NCI-H2081 treated with DMSO at 0.1 percent for 48 hours (cell line): ENCODE measurements around the gene MLXIP.
"Not testable (repeated sequence)": the region's sequence is repeated elsewhere in the genome, so short reads cannot be mapped to it uniquely, and the experiment has no call there.

ENCODE experiments used
- DNase-seq: peaks from one replicate; lab custom pipeline; 2025; lab: John Stamatoyannopoulos, UW

MLXIP gene

DNA sequence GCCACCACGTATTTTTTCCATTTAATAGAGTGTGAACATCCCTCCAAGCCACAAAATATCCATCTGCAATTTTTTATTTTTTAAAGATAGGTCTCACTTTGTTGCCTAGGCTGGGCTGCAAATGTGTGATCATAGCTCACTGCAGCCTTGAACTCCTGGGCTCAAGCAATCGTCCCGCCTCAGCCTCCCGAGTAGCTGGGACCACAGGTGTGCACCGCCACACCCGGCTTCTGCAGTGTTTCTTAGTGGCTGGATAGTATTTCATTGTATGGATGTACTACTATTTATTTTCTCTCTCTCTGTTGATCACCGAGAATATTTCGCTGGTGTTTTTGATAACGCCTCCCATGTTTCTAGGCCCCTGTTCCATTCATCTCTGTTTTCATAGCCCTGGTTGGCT lies 17.5 kb downstream of the MLXIP start:
- no peak for DNase-seq

DNA sequence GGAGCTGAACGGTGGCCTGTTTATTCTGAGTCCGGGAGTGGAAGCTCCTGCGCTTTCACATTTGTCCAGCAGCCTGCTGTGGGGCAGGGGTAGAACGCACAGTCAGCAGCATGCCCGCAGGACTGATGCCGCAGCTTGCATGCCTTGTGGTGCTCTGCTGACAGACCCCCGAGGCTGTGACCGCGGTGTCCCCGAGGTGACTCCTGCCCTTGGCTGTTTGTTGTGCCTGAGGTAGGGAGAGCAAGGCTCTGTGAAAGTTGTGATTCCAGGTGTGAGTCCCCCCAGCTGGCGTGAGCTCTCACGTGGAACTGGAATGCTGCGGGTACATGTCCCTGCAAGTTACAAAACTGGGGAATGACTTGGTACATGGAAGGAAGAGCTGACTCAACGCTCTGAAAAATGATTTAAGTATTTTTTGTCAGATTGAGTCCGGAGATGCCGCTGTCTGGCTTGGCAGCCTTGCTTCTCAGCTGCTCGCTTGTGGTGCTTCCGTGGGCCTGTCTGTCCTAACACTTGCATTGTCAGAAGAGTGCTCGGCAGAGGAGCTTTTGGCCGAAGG lies 18.1 kb downstream of the MLXIP start:
- no peak for DNase-seq

DNA sequence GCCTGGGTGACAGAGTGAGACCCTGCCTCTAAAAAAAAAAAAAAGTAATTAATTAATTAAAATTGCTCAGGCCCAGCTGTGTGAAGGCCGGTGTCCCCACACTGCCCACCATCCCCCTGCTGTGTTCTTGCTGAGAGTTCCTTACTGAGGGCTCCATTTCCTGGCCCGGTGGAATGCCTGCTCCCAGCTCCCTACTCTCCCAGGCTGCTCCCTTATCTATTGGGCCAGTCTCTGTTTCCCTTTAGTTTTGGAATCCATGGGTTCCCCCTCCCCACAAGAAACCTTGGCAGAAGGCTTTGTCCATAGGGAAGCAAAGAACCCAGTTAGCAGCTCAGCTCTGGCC lies 19.0 kb downstream of the MLXIP start:
- DNase-seq = no peak

DNA sequence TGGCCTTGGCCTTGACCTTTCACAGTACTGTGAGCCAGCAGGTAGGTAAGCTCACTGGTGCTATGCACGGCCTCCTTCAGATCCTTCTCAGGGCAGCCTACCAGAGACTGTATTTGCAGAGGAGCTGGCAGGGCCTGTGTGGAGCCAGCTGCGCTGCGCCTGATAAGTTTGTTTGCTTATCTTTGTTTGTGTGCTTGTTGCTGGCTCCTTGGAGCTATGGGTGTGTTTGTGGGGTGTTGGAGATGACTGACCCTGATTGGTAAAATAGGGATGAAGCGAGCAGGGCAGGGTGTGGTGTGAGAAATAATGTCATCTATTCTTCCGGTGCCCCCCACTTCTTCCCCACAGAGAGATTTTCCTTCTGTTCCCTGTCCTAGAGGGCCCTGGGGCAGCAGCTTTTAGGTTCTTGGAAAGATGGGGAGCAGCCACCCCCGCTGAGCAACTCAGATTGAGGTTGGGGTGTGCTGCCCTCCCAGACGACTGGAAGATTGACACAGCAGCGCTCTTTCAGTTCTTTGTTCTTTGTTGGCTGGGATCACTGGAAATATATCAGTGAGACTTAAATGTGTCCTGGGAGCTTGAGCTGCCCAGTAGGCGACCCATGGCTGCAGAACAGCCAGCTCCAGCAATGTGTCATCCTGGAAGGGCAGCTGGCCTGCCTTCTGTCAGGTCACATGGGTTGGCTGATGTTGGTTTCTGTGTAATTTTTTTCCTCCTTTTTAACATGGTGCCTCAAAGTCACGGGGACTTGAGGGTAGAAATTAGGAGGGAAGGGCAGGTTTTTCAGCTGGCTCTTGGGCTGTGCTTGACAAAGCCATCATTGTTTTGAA lies 19.6 kb downstream of the MLXIP start:
- no peak for DNase-seq

DNA sequence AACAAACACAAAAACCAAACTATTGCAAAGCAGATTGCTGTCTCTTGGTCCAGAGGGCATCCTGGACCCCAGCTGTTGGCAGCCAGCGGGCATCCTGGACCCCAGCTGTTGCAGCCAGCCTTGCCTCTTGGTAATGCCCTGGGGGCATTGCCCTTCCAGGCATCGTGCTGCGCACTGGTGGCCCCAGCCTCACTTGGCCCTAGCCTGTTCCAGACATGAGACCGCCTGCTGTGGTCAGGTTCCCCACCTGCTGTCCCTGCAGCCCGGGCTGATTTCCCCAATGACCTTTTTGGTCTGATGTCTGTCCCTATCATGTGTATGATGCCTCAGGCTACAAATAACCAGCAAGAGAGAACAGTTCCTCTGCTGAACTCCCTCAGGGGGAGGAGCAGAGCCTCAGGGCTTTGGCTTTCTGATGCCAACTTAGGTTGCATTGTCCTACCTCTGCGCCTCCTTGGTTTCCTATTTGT lies 20.8 kb downstream of the MLXIP start:
- no peak for DNase-seq

DNA sequence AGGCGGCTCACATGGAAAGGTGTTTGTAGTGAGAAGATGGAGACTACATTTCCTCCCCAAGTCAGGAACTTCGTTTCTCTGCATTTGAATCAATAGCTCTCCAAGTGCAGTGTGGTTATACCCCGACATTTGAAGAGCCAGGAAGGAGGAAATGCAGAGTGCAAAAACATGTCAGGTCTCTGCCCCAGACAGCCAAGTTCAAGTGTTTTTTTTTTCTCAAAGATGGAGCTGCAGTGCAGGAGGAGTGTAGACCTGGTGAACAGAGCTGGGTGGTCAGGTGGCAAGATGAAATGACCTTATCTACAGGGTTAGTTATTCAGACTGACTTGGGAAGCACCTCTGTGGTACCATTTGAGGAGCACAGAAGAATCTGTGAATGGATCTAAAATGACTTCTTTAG lies 21.3 kb downstream of the MLXIP start:
- DNase-seq = no peak

GRCh38 chr12:122100568-122100967 lies 22.0 kb downstream of the MLXIP start:
- no peak for DNase-seq

GRCh38 chr12:122102331-122102730 lies 23.8 kb downstream of the MLXIP start:
- DNase-seq = no peak

DNA sequence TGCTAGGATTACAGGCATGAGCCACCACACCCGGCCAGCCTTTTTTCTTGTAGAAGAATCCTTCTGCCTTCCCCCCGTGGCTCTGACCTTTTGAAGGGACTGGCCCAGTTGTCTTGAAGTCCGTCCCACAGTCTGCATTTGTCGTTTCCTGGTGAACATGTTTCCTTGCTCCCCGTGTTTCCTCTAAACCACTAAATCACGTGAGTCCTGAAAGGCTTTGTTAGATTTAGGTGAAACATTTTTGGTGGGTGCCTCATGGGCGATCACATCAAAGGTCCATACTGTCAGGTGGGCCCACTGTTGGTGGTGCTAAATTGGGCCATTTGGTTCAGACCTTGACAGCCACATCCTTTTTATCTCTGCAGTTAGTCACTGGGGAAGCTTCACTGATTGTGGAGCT lies 26.3 kb downstream of the MLXIP start:
- no peak for DNase-seq

DNA sequence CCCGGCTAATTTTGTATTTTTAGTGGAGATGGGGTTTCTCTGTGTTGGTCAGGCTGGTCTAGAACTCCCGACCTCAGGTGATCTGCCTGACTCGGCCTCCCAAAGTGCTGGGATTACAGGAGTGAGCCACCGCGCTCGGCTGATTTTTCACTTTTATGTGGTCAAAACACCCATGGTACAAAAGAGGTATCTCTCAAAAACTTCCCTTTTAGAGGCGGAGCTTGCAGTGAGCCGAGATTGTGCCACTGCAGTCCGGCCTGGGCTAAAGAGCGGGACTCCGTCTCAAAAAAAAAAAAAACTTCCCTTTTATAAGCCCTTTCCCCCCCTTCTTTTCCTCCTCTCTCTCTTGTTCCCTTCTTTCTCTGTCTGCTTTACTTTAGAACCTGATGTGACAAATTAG lies 26.9 kb downstream of the MLXIP start:
- not testable (repeated sequence) for DNase-seq

- DNase-seq = peak; percentile 50
Observed at GRCh38 chr12:122106843-122107242, 28.3 kb downstream of the MLXIP start.

DNA sequence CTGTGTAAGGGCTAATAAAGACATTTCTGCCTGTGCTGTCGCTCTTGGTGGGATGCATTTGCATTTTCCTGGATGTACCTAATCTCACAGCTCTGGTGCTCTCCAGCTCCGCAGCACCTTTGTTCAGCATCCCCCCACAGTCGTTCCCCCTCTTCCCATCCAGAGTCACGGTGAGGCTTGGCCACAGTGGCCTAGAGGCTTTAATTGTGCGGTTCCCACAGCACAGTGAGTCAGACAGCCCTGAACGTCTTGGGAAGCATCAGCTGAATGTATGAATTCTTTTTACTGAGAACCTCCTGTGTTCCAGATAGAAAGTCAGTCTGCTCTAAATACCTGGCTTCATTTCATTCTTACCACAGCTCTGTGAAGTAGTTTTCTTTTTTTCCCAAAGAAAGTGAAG lies 28.7 kb downstream of the MLXIP start:
- no peak for DNase-seq

DNA sequence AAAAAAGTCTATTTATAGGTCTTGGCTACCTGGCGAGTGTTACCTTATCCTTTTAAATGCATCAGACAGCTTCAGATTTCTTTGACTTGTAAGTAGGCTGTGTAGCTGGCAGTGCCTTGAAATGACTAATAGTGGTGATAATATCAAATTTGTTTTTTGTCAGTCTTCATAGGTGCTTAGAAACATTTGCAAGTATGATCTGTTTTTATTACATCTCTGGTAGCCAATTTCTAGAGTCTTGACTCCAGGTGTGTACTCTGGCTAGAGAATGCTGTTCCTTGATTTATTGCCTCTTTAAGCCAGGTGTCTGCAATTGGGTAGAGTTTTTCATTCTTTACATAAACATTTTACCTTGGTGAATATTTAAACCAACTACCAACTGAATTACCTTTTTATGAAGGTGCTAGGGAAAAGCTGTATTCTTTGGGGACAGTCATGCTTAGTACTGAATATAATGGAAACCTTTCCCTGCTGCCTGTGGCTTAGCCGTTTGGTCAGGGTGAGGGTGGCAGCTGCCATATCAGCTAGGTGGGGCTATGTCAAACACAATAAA lies 32.6 kb downstream of the MLXIP start:
- DNase-seq = peak; percentile 42

DNA sequence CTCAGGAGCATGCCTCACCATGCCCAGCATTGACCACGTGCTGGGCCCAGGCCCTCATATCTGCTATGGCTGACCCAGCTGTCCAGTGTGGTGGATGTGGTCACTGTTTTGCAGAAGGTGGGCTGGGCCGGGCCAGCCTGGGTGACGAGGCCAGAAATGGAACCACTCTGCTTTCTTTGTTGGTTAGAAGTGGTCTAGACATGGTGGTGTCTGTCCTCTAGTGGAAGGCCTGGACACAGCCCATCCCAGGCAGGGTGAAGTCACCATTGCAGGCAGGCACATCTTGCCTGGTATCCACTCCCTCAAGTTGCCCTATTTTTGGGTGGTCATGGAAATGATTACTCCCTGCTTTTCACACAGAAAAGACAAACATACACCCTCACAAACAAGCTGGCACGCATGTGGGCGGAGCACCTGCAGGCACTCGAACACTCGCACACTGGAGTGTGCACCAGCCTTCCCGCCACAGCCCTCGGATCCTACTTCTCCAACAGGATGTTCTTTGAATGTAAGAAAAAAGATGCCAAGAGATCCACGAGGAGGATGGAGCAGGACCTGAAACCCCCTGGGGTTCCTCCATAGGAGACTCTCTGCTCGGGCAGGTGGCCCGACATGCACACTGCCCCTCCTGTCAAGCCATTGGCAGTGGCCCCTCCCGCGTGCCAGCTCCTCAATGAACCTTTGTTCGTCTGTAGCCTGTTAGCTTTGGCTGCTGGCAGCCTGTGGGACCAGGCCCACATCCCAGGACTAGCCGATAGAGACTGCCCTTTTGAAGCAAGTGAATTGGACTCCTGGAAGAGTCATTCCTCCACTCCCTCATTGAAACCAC lies 38.4 kb downstream of the MLXIP start:
- no peak for DNase-seq

GRCh38 chr12:122117979-122118378 lies 39.4 kb downstream of the MLXIP start:
- DNase-seq = no peak

DNA sequence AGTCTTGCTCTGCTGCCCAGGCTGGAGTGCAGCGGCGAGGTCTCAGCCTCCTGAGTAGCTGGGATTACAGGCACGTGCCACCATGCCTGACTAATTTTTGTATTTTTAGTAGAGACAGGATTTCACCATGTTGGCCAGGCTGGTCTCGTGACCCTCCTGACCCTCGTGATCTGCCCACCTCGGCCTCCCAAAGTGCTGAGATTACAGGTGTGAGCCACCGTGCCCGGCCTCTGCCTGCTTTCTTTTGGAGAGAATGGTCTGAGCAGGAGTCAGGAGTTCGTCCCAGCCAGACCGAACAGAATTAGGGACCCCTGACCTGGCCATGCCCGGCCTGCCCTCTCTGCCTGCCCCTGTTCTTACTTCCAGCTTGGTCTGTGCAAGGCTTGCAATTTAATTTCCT lies 42.8 kb downstream of the MLXIP start:
- DNase-seq = not testable (repeated sequence)

DNA sequence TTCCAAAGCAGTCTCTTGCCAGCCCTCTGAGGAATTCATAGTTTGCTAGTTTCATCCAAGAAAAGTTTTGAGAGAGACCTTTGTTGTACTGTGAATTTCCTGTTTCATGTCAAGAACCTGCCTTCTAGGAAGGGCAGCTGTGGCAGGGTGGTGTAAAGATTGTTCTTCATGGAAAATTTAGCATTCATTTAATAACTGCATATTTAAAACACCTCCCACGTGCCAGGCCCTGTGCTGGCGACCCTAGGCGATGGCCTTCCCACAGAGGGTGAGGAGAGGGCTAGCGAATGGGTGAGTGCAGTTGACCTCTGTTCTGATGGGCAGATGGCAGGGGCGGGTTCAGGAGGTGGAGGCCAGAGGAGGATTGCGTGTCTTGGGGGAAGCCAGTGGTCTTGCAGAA lies 43.2 kb downstream of the MLXIP start:
- no peak for DNase-seq

GRCh38 chr12:122123051-122123760 lies 44.6 kb downstream of the MLXIP start:
- no peak for DNase-seq

DNA sequence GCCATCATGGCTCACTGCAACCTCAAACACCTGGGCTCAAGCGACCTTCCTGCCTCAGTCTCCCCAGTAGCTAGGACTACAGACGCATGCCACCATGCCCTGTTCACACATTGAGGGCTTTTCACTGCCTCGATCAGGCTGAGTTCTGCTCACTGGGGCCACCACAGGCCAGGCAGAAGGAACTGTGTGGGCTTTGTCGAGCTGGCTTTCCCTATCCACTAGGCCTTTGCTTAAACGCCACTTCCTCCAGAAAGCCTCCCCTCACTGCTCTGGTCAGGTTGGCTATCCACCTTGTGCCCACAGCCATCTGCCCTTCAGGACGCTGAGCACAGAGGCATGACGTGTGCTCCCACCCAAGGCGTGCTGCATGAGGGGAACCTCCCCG lies 45.2 kb downstream of the MLXIP start:
- DNase-seq = no peak

- DNase-seq = no peak
Observed at GRCh38 chr12:122124370-122124769, 45.8 kb downstream of the MLXIP start.

GRCh38 chr12:122125452-122126341 lies 47.1 kb downstream of the MLXIP start:
- DNase-seq = no peak
